Measurements from ENCODE around the gene TES.

DNA sequence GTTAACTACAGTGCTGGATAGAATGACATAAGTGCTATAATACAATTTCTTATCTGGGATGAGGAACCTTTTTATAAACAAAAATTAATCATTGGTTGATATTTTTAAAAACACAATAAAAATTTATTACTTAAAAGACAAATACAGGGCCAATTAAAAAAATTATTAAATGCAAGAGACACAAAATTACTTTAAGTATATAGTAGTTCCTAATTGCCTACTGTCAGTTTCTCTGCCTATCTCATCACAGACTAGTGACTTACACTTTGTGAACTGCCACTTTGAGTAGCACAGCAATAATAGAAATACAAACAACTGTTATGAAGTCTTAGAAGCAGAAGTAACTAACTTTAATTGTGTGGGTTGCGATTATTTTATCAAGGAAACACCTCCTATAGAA is 8.4 kb downstream of the TES start:
- TF ChIP-seq, protein P1, sequence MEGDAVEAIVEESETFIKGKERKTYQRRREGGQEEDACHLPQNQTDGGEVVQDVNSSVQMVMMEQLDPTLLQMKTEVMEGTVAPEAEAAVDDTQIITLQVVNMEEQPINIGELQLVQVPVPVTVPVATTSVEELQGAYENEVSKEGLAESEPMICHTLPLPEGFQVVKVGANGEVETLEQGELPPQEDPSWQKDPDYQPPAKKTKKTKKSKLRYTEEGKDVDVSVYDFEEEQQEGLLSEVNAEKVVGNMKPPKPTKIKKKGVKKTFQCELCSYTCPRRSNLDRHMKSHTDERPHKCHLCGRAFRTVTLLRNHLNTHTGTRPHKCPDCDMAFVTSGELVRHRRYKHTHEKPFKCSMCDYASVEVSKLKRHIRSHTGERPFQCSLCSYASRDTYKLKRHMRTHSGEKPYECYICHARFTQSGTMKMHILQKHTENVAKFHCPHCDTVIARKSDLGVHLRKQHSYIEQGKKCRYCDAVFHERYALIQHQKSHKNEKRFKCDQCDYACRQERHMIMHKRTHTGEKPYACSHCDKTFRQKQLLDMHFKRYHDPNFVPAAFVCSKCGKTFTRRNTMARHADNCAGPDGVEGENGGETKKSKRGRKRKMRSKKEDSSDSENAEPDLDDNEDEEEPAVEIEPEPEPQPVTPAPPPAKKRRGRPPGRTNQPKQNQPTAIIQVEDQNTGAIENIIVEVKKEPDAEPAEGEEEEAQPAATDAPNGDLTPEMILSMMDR (IDR thresholded peaks at IDR 0.05): no peak
- TF ChIP-seq POLR2A (IDR thresholded peaks at IDR 0.05): no peak

Measured in heart left ventricle (tissue), 13 donors.